ENCODE results near the gene CHCHD10.

- TF ChIP-seq TARDBP (IDR thresholded peaks at IDR 0.05; ENCODE audit: borderline replicate concordance) (no peak), ZNF24 (IDR thresholded peaks at IDR 0.05) (no peak), POLR2AphosphoS2 (IDR thresholded peaks at IDR 0.05; ENCODE audit: low read depth, low read length) (no peak), BACH1 (IDR thresholded peaks at IDR 0.05; ENCODE audit: borderline replicate concordance) (no peak), NRF1 (conservative IDR thresholded peaks at IDR 0.05; ENCODE audit: low read depth, low read length) (no peak), GABPA (IDR thresholded peaks at IDR 0.05; ENCODE audit: low read depth) (no peak), POLR2A (IDR thresholded peaks at IDR 0.05; ENCODE audit: low read depth, low read length) (no peak), NFIC (IDR thresholded peaks at IDR 0.05; ENCODE audit: low read depth, low read length) (no peak)
Measured at GRCh38 chr22:23718371-23719165, 49.2 kb downstream of the CHCHD10 start.

Data from GM12878 (cell line).